A673 (cell line): ENCODE measurements around the gene IFITM2. TPM values are rescaled to one million over a fixed set of nuclear protein-coding genes. Genes with fewer than 3 reads are reported as not detected.
A peak's percentile ranks its signal among the peaks of the same experiment; 100 is the strongest.

ENCODE experiments used
- BruUV-seq: library from RNA; stranded (reverse); fragments of 400-500 nt; replicated peaks from 2 replicates; lab custom pipeline; 2021; lab: Mats Ljungman, UMichigan
- CTCF ChIA-PET: fragments of 300-600 bp; sonication (Branson Sonifier 250); formaldehyde crosslinking; loops from one replicate; lab custom pipeline; 2022; ENCODE audit warnings: antibody characterized with exemption; lab: Charles Lee
- POLR2A ChIA-PET: fragments of 300-600 bp; sonication (Branson Sonifier 250); formaldehyde crosslinking; loops from one replicate; lab custom pipeline; 2022; ENCODE audit warnings: antibody characterized with exemption; ENCODE audit not compliant: low non-redundant PET; lab: Charles Lee
- DNase-seq: peaks from one replicate; pipeline ENCODE4 v3.0.0-alpha.2; 2015; ENCODE audit warnings: low spot score
- H3K27ac ChIP-seq: fragments of 200-600 bp; sonication (generic); 2 replicates; pipeline ENCODE4 v1.5.1; 2016; ENCODE audit warnings: mixed run types, low read depth, mild to moderate bottlenecking, mixed read lengths, antibody characterized with exemption, low read length; ENCODE audit not compliant: poor library complexity, severe bottlenecking
- H3K27me3 ChIP-seq: fragments of 200-600 bp; sonication (generic); replicated peaks from 2 replicates; pipeline ENCODE4 v1.6.1; 2017; ENCODE audit warnings: mixed run types, low read depth, mild to moderate bottlenecking, mixed read lengths, antibody characterized with exemption, low read length; ENCODE audit not compliant: insufficient read depth, poor library complexity
- H3K36me3 ChIP-seq: fragments of 200-600 bp; sonication (generic); 2 replicates; pipeline ENCODE4 v1.6.1; 2016; ENCODE audit warnings: mixed run types, mild to moderate bottlenecking, mixed read lengths, antibody characterized with exemption, low read length; ENCODE audit not compliant: insufficient read depth, poor library complexity, severe bottlenecking
- H3K4me1 ChIP-seq: fragments of 200-600 bp; sonication (generic); 2 replicates; pipeline ENCODE4 v1.6.1; 2017; ENCODE audit warnings: mixed run types, mild to moderate bottlenecking, mixed read lengths, antibody characterized with exemption, low read length; ENCODE audit not compliant: insufficient read depth, poor library complexity, severe bottlenecking
- H3K4me3 ChIP-seq: fragments of 200-600 bp; sonication (generic); 2 replicates; pipeline ENCODE4 v1.5.1; 2016; ENCODE audit warnings: low read depth, mixed run types, mild to moderate bottlenecking, mixed read lengths, low read length; ENCODE audit not compliant: poor library complexity, severe bottlenecking
- H3K9me3 ChIP-seq: fragments of 200-600 bp; sonication (generic); 2 replicates; pipeline ENCODE4 v1.6.1; 2016; ENCODE audit warnings: mixed run types, low read depth, mild to moderate bottlenecking, mixed read lengths, antibody characterized with exemption, low read length; ENCODE audit not compliant: poor library complexity, severe bottlenecking
- EZH2 ChIP-seq: fragments of 200-600 bp; sonication (generic); IDR thresholded peaks from 2 replicates; pipeline ENCODE4 v1.6.1; 2017; ENCODE audit warnings: borderline replicate concordance, low read depth, mild to moderate bottlenecking, mixed read lengths, antibody characterized with exemption, low read length; ENCODE audit not compliant: poor library complexity, severe bottlenecking
- intact Hi-C: fragments of 100-400 bp; cut with micrococcal nuclease; formaldehyde crosslinking; loops from one replicate; pipeline ENCODE4 v1.10.0; 2022; ENCODE audit not compliant: unreplicated experiment
- total RNA-seq: library from RNA; stranded (reverse); gene quantifications from 2 replicates; pipeline ENCODE4 v1.2.3, GENCODE V29; 2021
- TF ChIP-seq, protein P1 (sequence below): fragments of 300-800, 200-600 bp; sonication (generic); conservative IDR thresholded peaks from 2 replicates; pipeline ENCODE4 v1.5.1; 2017; ENCODE audit warnings: low read depth, mild to moderate bottlenecking, antibody characterized with exemption, low read length, moderate library complexity, mixed read lengths

Gene IFITM2
- total RNA-seq, 1 experiment from 2014 or later, result 25.5 TPM

DNA sequence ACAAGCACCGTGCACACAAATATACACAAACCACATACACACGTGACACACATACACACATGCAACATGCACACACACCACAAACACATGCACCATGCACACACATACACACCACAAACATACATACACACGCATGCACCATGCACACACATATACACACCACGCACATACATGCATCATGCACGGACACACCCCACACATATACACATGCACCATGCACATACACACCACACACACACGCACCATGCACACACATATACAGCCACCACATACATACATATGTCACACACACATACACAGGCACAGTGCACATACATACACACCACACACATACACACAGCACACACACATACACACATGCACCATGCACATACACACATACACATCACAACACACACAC is 49.0 kb downstream of the IFITM2 start:
- no peaks in the 10 kb centered on the region for H3K27me3 ChIP-seq
- intact Hi-C loops, result loop anchor here (5.0 to 10.0 kb wide), 3 partner anchors 52 to 149 kb away; partner anchors contain the start of genes BET1L, IFITM2 and RIC8A
- H3K9me3 ChIP-seq, result peaks cover 3% of the 10 kb centered on the region
- no peak overlapping the region for H3K27ac ChIP-seq
- ChIA-PET CTCF (no interaction called here), POLR2A (no interaction called here)
- no peaks in the 10 kb centered on the region for H3K36me3 ChIP-seq
- no peak overlapping the region for H3K4me3 ChIP-seq
- peaks cover 10% of the 10 kb centered on the region for H3K4me1 ChIP-seq
- no TSS peak for BruUV-seq
- TF ChIP-seq, protein P1, sequence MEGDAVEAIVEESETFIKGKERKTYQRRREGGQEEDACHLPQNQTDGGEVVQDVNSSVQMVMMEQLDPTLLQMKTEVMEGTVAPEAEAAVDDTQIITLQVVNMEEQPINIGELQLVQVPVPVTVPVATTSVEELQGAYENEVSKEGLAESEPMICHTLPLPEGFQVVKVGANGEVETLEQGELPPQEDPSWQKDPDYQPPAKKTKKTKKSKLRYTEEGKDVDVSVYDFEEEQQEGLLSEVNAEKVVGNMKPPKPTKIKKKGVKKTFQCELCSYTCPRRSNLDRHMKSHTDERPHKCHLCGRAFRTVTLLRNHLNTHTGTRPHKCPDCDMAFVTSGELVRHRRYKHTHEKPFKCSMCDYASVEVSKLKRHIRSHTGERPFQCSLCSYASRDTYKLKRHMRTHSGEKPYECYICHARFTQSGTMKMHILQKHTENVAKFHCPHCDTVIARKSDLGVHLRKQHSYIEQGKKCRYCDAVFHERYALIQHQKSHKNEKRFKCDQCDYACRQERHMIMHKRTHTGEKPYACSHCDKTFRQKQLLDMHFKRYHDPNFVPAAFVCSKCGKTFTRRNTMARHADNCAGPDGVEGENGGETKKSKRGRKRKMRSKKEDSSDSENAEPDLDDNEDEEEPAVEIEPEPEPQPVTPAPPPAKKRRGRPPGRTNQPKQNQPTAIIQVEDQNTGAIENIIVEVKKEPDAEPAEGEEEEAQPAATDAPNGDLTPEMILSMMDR, result no peak
- TF ChIP-seq EZH2, result no peak
- no peak for DNase-seq

GRCh38 chr11:357582-357981 is 50.0 kb downstream of the IFITM2 start:
- Histone ChIP-seq H3K27ac (no peak overlapping the region), H3K27me3 (no peaks in the 10 kb centered on the region), H3K4me3 (no peak overlapping the region), H3K4me1 (peaks cover 10% of the 10 kb centered on the region), H3K36me3 (no peaks in the 10 kb centered on the region), H3K9me3 (peaks cover 3% of the 10 kb centered on the region)
- BruUV-seq, result TSS peak; percentile 75
- ChIA-PET CTCF (no interaction called here), POLR2A (no interaction called here)
- intact Hi-C loops, result loop anchor here (5.0 to 10.0 kb wide), 3 partner anchors 53 to 150 kb away; partner anchors contain the start of genes BET1L, IFITM2 and RIC8A
- no peak for DNase-seq
- TF ChIP-seq, protein P1, result no peak
- TF ChIP-seq EZH2, result no peak

GRCh38 chr11:358129-358800 is 50.6 kb downstream of the IFITM2 start:
- TF ChIP-seq, protein P1, result no peak
- Histone ChIP-seq H3K9me3 (peaks cover 3% of the 10 kb centered on the region), H3K4me1 (peaks cover 10% of the 10 kb centered on the region), H3K4me3 (no peak overlapping the region), H3K27ac (no peak overlapping the region), H3K27me3 (no peaks in the 10 kb centered on the region), H3K36me3 (no peaks in the 10 kb centered on the region)
- ChIA-PET POLR2A (no interaction called here), CTCF (no interaction called here)
- no peak for DNase-seq
- BruUV-seq, result no TSS peak
- intact Hi-C loops, result loop anchor here (5.0 to 10.0 kb wide), 3 partner anchors 53 to 151 kb away; partner anchors contain the start of genes BET1L, IFITM2 and RIC8A

Other genes with a start within 250 kb of the IFITM2 start
- not detected in 2 replicates for gene SCGB1C1, start 114.7 kb upstream of the IFITM2 start, total RNA-seq
- gene BET1L, start 100.4 kb upstream of the IFITM2 start, total RNA-seq, result 22.2 and 26.2 TPM in 2 replicates
- gene RIC8A, start 100.1 kb upstream of the IFITM2 start, total RNA-seq, result 78.2 and 88.2 TPM in 2 replicates
- 13.6 and 17.1 TPM in 2 replicates for gene SIRT3, start 71.5 kb upstream of the IFITM2 start, total RNA-seq
- gene PSMD13, start 70.8 kb upstream of the IFITM2 start, total RNA-seq, result 195 and 199 TPM in 2 replicates
- gene NLRP6, start 29.4 kb upstream of the IFITM2 start, total RNA-seq, result not detected in 2 replicates
- gene PGGHG, start 18.7 kb upstream of the IFITM2 start, total RNA-seq, result 5.4 and 8.6 TPM in 2 replicates
- gene IFITM5, start 8.3 kb upstream of the IFITM2 start, total RNA-seq, result not detected in 2 replicates
- gene IFITM1, start 6.2 kb downstream of the IFITM2 start, total RNA-seq, result 24.4 and 34.1 TPM in 2 replicates
- 87.6 and 99.8 TPM in 2 replicates for gene IFITM3, start 13.0 kb downstream of the IFITM2 start, total RNA-seq
- gene B4GALNT4, start 61.7 kb downstream of the IFITM2 start, total RNA-seq, result 19.0 and 28.9 TPM in 2 replicates
- gene PKP3, start 86.4 kb downstream of the IFITM2 start, total RNA-seq, result not detected in 2 replicates
- 16.6 and 17.6 TPM in 2 replicates for gene SIGIRR, start 107.2 kb downstream of the IFITM2 start, total RNA-seq
- gene ANO9, start 134.2 kb downstream of the IFITM2 start, total RNA-seq, result 0.26 TPM in 1 of 2 replicates, not detected in the other
- 33.5 and 37.6 TPM in 2 replicates for gene PTDSS2, start 142.5 kb downstream of the IFITM2 start, total RNA-seq
- gene RNH1, start 199.4 kb downstream of the IFITM2 start, total RNA-seq, result 94.6 and 95.4 TPM in 2 replicates
- 82.8 and 90.2 TPM in 2 replicates for gene HRAS, start 227.8 kb downstream of the IFITM2 start, total RNA-seq
- gene LRRC56, start 229.7 kb downstream of the IFITM2 start, total RNA-seq, result 2.1 and 2.5 TPM in 2 replicates